Vagina (tissue), 2 donors: ENCODE measurements around the gene SCN4A. TPM values are rescaled to one million over a fixed set of nuclear protein-coding genes. Genes with fewer than 3 reads are reported as not detected.

ENCODE experiments used
- DNase-seq, 2 donors: peaks; one replicate each; pipeline ENCODE4 v3.0.0-alpha.2; 2017; ENCODE audit errors: extremely low spot score in 2 of 2
- H3K27ac ChIP-seq: fragments of 200-600 bp; sonication (generic); one replicate; pipeline ENCODE4 v1.5.1; 2019
- H3K27me3 ChIP-seq: fragments of 200-600 bp; sonication (generic); one replicate; pipeline ENCODE4 v1.5.1; 2019
- H3K36me3 ChIP-seq, 2 donors: fragments of 200-600 bp; sonication (generic); one replicate each; pipeline ENCODE4 v1.5.1; 2017 to 2019
- H3K4me1 ChIP-seq: fragments of 200-600 bp; sonication (generic); one replicate; pipeline ENCODE4 v1.5.1; 2019
- H3K4me3 ChIP-seq, 2 donors: fragments of 200-600 bp; sonication (generic); 1 replicate in 1 of 2; 2 replicates in 1 of 2; pipeline ENCODE4 v1.5.1; 2016 to 2019
- H3K9me3 ChIP-seq: fragments of 200-600 bp; sonication (generic); one replicate; pipeline ENCODE4 v1.5.1; 2019
- CTCF ChIP-seq, 3 experiments: fragments of 450-650 bp in 2 of 3; fragments of 200-600 bp in 1 of 3; sonication (generic) in 1 of 3; IDR thresholded peaks; one replicate each; pipeline ENCODE4 v1.5.1; 2017 to 2019; ENCODE audit warnings: antibody characterized with exemption in 3 of 3, mild to moderate bottlenecking in 2 of 3, moderate library complexity in 2 of 3
- POLR2A ChIP-seq, 2 donors: fragments of 450-650 bp; IDR thresholded peaks; one replicate each; pipeline ENCODE4 v1.6.1; 2017; ENCODE audit warnings: antibody characterized with exemption in 2 of 2, mild to moderate bottlenecking in 2 of 2, moderate library complexity in 2 of 2
- POLR2AphosphoS5 ChIP-seq, 2 donors: sonication (generic); formaldehyde crosslinking; IDR thresholded peaks; one replicate each; pipeline ENCODE4 v1.9.0; 2017; ENCODE audit warnings: antibody characterized with exemption in 2 of 2, mild to moderate bottlenecking in 2 of 2, low read depth in 1 of 2; ENCODE audit not compliant: insufficient read depth in 1 of 2
- intact Hi-C: fragments of 100-400 bp; cut with DNase I; formaldehyde crosslinking; loops from one replicate; pipeline ENCODE4 v1.15.1; 2023
- total RNA-seq: library from RNA; depleted of rRNA; stranded (reverse); fragments of >200 nt; gene quantifications from one replicate; pipeline ENCODE4 v1.2.3, GENCODE V29; 2016

SCN4A gene
- total RNA-seq, 1 donor from 2014 or later, result 0.98 TPM

DNA sequence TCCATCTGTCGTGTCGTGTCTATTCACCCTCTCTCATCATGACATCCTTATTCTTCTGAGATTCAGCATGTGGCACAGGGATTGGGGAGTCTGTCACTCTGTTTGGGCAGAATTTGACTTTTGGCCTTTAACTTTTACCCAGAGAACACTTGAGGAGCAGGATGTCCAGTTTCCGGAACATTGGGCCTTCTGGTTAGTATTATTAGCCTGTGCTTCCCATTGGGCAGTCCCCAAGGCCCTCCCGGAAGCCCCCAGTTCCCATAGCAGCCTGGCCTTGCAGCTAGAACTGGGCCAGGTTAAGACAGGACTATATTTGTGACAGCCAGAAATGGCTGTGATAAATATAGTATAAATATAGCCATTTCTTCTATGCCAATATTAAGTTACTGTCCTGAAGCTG lies 9.6 kb downstream of the SCN4A start:
- Histone ChIP-seq H3K9me3 (no peaks in the 10 kb centered on the region), H3K4me3 (no peak overlapping the region), H3K4me1 (peaks cover 14% of the 10 kb centered on the region), H3K27ac (peak overlapping the region; percentile 38), H3K27me3 (no peaks in the 10 kb centered on the region), H3K36me3 (no peaks in the 10 kb centered on the region)
- no peak for DNase-seq
- intact Hi-C loops, result no loop called here
- TF ChIP-seq POLR2A (IDR thresholded peaks at IDR 0.05) (no peak), CTCF (IDR thresholded peaks at IDR 0.05) (no peak), POLR2AphosphoS5 (IDR thresholded peaks at IDR 0.05; ENCODE audit: insufficient read depth in 1 of 2, low read depth in 1 of 2) (no peak)

- no peak for TF ChIP-seq CTCF (IDR thresholded peaks at IDR 0.05)
- TF ChIP-seq POLR2AphosphoS5 (IDR thresholded peaks at IDR 0.05; ENCODE audit: insufficient read depth in 1 of 2, low read depth in 1 of 2), result no peak
- no peak for TF ChIP-seq POLR2A (IDR thresholded peaks at IDR 0.05)
- H3K27me3 ChIP-seq, result no peaks in the 10 kb centered on the region
- no peaks in the 10 kb centered on the region for H3K9me3 ChIP-seq
- intact Hi-C loops, result no loop called here
- DNase-seq, result no peak
- no peak overlapping the region for H3K4me3 ChIP-seq
- H3K4me1 ChIP-seq, result peaks cover 14% of the 10 kb centered on the region
- peak overlapping the region; percentile 5 for H3K27ac ChIP-seq
- H3K36me3 ChIP-seq, result no peaks in the 10 kb centered on the region
These were observed 10.4 kb downstream of the SCN4A start for GRCh38 chr17:63962298-63962744.

GRCh38 chr17:63961355-63962212 lies 11.1 kb downstream of the SCN4A start:
- peak overlapping the region; percentile 9 to 27 for H3K4me3 ChIP-seq

GRCh38 chr17:63960430-63960829 lies 12.3 kb downstream of the SCN4A start:
- Histone ChIP-seq H3K4me1 (peaks cover 14% of the 10 kb centered on the region), H3K4me3 (no peak overlapping the region), H3K27me3 (no peaks in the 10 kb centered on the region), H3K9me3 (no peaks in the 10 kb centered on the region), H3K36me3 (no peaks in the 10 kb centered on the region), H3K27ac (no peak overlapping the region)
- DNase-seq, result no peak
- intact Hi-C loops, result no loop called here
- TF ChIP-seq CTCF (IDR thresholded peaks at IDR 0.05) (no peak), POLR2AphosphoS5 (IDR thresholded peaks at IDR 0.05; ENCODE audit: insufficient read depth in 1 of 2, low read depth in 1 of 2) (no peak), POLR2A (IDR thresholded peaks at IDR 0.05) (no peak)

More at GRCh38 chr17:63961355-63962212, 11.1 kb downstream of the SCN4A start:
- no peaks in the 10 kb centered on the region for H3K27me3 ChIP-seq
- TF ChIP-seq POLR2AphosphoS5 (IDR thresholded peaks at IDR 0.05; ENCODE audit: insufficient read depth in 1 of 2, low read depth in 1 of 2) (no peak), CTCF (IDR thresholded peaks at IDR 0.05) (no peak), POLR2A (IDR thresholded peaks at IDR 0.05) (no peak)
- no peaks in the 10 kb centered on the region for H3K36me3 ChIP-seq
- intact Hi-C loops, result no loop called here
- H3K4me1 ChIP-seq, result peaks cover 14% of the 10 kb centered on the region
- no peak for DNase-seq
- H3K27ac ChIP-seq, result no peak overlapping the region
- no peaks in the 10 kb centered on the region for H3K9me3 ChIP-seq

GRCh38 chr17:63960006-63960405 lies 12.7 kb downstream of the SCN4A start:
- Histone ChIP-seq H3K27ac (no peak overlapping the region), H3K36me3 (no peaks in the 10 kb centered on the region), H3K27me3 (no peaks in the 10 kb centered on the region), H3K4me3 (no peak overlapping the region), H3K9me3 (no peaks in the 10 kb centered on the region), H3K4me1 (peaks cover 14% of the 10 kb centered on the region)
- TF ChIP-seq POLR2AphosphoS5 (IDR thresholded peaks at IDR 0.05; ENCODE audit: insufficient read depth in 1 of 2, low read depth in 1 of 2), result no peak
- TF ChIP-seq CTCF (IDR thresholded peaks at IDR 0.05), result no peak
- no peak for TF ChIP-seq POLR2A (IDR thresholded peaks at IDR 0.05)
- intact Hi-C loops, result no loop called here
- DNase-seq, result no peak
